DMS 273 treated with DMSO at 0.1 percent for 48 hours (cell line): ENCODE measurements around the gene EML3.
"Not testable (repeated sequence)": the region's sequence is repeated elsewhere in the genome, so short reads cannot be mapped to it uniquely, and the experiment has no call there.

ENCODE experiments used
- DNase-seq: peaks from one replicate; lab custom pipeline; 2025; lab: John Stamatoyannopoulos, UW

EML3 gene

GRCh38 chr11:62570903-62571302 lies 41.7 kb downstream of the EML3 start:
- not testable (repeated sequence) for DNase-seq

GRCh38 chr11:62569611-62570010 lies 43.0 kb downstream of the EML3 start:
- DNase-seq, result no peak

GRCh38 chr11:62567018-62567633 lies 45.4 kb downstream of the EML3 start:
- DNase-seq, result no peak

- no peak for DNase-seq
These were observed 46.3 kb downstream of the EML3 start for GRCh38 chr11:62566247-62566646.

- no peak for DNase-seq
These were observed 47.3 kb downstream of the EML3 start for GRCh38 chr11:62565100-62565802.

- DNase-seq, result not testable (repeated sequence)
These were observed 50.8 kb downstream of the EML3 start for GRCh38 chr11:62561677-62562230.

- DNase-seq, result peak; percentile 69
These were observed 51.9 kb downstream of the EML3 start for GRCh38 chr11:62560566-62561103.

GRCh38 chr11:62559626-62560025 lies 52.9 kb downstream of the EML3 start:
- DNase-seq, result not testable (repeated sequence)

- DNase-seq, result no peak
These were observed 53.4 kb downstream of the EML3 start for GRCh38 chr11:62559204-62559603.

- no peak for DNase-seq
These were observed 53.9 kb downstream of the EML3 start for GRCh38 chr11:62558669-62559068.

- DNase-seq, result peak; percentile 9
These were observed 55.5 kb downstream of the EML3 start for GRCh38 chr11:62556875-62557631.

GRCh38 chr11:62556108-62556874 lies 56.3 kb downstream of the EML3 start:
- peak; percentile 87 for DNase-seq

GRCh38 chr11:62555464-62556107 lies 57.0 kb downstream of the EML3 start:
- peak; percentile 61 for DNase-seq

- peak; percentile 34 for DNase-seq
These were observed 58.0 kb downstream of the EML3 start for GRCh38 chr11:62554387-62555167.

GRCh38 chr11:62553839-62554361 lies 58.7 kb downstream of the EML3 start:
- DNase-seq, result no peak

GRCh38 chr11:62553080-62553838 lies 59.3 kb downstream of the EML3 start:
- DNase-seq, result peak; percentile 12

- no peak for DNase-seq
These were observed 60.0 kb downstream of the EML3 start for GRCh38 chr11:62552485-62553079.
